ENCODE measurements around the gene SEMA3A.

- no peak for TF ChIP-seq CTCF (conservative IDR thresholded peaks at IDR 0.05 in 1 of 2, IDR thresholded peaks at IDR 0.05 in 1 of 2; ENCODE audit: low read depth in 1 of 2, low read length in 2 of 2)
- TF ChIP-seq EZH2 (IDR thresholded peaks at IDR 0.05; ENCODE audit: low read length, missing control alignments) = no peak
These were observed 125.6 kb downstream of the SEMA3A start for GRCh38 chr7:84069033-84069432.
